ENCODE data around the gene KANSL1. TPM values are rescaled to one million over a fixed set of nuclear protein-coding genes. Genes with fewer than 3 reads are reported as not detected.
"Not testable (repeated sequence)": the region's sequence is repeated elsewhere in the genome, so short reads cannot be mapped to it uniquely, and the experiment has no call there.

The KANSL1 gene
- total RNA-seq, 1 donor from 2014 or later = 106 TPM

DNA sequence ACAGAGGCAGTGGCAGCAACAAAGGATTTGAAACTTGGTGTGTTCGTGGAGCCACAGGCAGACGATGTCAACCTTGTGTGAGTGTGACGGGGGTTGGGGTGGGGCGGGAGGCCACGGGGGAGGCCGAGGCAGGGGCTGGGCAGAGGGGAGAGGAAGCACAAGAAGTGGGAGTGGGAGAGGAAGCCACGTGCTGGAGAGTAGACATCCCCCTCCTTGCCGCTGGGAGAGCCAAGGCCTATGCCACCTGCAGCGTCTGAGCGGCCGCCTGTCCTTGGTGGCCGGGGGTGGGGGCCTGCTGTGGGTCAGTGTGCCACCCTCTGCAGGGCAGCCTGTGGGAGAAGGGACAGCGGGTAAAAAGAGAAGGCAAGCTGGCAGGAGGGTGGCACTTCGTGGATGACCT, 168.6 kb downstream of the KANSL1 start:
- DNase-seq (ENCODE audit: low read depth) (no peak), FAIRE-seq (no peak)
- TF ChIP-seq, protein P1, sequence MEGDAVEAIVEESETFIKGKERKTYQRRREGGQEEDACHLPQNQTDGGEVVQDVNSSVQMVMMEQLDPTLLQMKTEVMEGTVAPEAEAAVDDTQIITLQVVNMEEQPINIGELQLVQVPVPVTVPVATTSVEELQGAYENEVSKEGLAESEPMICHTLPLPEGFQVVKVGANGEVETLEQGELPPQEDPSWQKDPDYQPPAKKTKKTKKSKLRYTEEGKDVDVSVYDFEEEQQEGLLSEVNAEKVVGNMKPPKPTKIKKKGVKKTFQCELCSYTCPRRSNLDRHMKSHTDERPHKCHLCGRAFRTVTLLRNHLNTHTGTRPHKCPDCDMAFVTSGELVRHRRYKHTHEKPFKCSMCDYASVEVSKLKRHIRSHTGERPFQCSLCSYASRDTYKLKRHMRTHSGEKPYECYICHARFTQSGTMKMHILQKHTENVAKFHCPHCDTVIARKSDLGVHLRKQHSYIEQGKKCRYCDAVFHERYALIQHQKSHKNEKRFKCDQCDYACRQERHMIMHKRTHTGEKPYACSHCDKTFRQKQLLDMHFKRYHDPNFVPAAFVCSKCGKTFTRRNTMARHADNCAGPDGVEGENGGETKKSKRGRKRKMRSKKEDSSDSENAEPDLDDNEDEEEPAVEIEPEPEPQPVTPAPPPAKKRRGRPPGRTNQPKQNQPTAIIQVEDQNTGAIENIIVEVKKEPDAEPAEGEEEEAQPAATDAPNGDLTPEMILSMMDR (IDR thresholded peaks at IDR 0.05; ENCODE audit: insufficient read depth, low read length, severe bottlenecking) = no peak
- no peak overlapping the region for H3K4me3 ChIP-seq (ENCODE audit: low read depth, low read length)
- H3K27me3 ChIP-seq (ENCODE audit: control insufficient read depth, insufficient read depth, low read length) = no peaks in the 10 kb centered on the region
- no peaks in the 10 kb centered on the region for H3K36me3 ChIP-seq (ENCODE audit: control insufficient read depth, insufficient read depth, low read length)

DNA sequence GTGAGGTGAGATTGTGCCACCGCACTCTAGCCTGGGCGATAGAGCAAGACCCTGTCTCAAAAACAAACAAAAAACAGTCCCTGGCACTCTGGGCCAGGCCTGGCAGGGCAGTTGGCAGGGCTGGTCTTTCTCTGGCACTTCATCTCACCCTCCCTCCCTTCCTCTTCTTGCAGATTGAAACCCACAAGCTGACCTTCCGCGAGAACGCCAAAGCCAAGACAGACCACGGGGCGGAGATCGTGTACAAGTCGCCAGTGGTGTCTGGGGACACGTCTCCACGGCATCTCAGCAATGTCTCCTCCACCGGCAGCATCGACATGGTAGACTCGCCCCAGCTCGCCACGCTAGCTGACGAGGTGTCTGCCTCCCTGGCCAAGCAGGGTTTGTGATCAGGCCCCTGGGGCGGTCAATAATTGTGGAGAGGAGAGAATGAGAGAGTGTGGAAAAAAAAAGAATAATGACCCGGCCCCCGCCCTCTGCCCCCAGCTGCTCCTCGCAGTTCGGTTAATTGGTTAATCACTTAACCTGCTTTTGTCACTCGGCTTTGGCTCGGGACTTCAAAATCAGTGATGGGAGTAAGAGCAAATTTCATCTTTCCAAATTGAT, 169.3 kb downstream of the KANSL1 start:
- DNase-seq (ENCODE audit: low read depth) = no peak

DNA sequence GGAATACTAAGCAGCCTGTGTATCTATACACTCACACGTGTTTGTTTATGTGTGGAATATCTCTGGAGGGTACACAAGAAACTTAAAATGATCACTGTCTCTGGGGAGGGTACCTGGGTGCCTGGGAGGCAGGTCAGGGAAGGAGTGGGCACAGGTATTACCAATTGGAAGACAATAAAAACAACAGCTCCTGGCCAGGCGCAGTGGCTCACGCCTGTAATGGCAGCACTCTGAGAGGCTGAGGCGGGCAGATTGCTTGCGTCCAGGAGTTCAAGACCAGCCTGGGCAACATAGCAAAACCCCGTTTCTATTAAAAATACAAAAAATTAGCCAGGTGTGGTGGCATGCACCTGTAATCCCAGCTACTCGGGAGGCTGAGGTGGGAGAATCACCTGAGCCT, 169.9 kb downstream of the KANSL1 start:
- not testable (repeated sequence) for DNase-seq (ENCODE audit: low read depth); H3K36me3 ChIP-seq (ENCODE audit: control insufficient read depth, insufficient read depth, low read length); H3K27me3 ChIP-seq (ENCODE audit: control insufficient read depth, insufficient read depth, low read length); H3K4me3 ChIP-seq (ENCODE audit: low read depth, low read length); FAIRE-seq

More for the DNA sequence above, 169.3 kb downstream of the KANSL1 start:
- Histone ChIP-seq H3K27me3 (ENCODE audit: control insufficient read depth, insufficient read depth, low read length) (no peaks in the 10 kb centered on the region), H3K36me3 (ENCODE audit: control insufficient read depth, insufficient read depth, low read length) (no peaks in the 10 kb centered on the region), H3K4me3 (ENCODE audit: low read depth, low read length) (no peak overlapping the region)
- FAIRE-seq = no peak
- TF ChIP-seq, protein P1 (IDR thresholded peaks at IDR 0.05; ENCODE audit: insufficient read depth, low read length, severe bottlenecking) = no peak

DNA sequence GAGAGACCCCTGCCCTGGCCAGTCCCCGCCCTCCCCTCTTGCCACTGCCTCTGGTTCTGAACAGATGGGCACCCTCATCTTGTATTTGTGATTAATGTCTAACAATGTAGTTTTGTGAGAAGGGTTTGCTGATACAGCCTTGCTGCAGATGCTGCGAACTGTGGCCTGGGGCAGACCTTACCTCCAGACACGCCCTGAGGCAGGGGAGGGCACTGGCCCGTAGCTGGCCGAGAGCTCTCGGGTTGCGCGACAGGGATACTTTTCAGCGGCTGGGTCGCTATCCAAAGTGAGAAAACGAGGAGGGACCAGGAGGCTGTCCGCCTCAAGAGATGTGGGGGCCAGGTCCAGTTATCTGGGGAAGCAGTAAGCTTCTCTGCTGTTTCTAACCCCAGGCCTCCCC, 172.2 kb downstream of the KANSL1 start:
- DNase-seq (ENCODE audit: low read depth) = no peak
- no peak for FAIRE-seq
- Histone ChIP-seq H3K36me3 (ENCODE audit: control insufficient read depth, insufficient read depth, low read length) (no peaks in the 10 kb centered on the region), H3K4me3 (ENCODE audit: low read depth, low read length) (no peak overlapping the region), H3K27me3 (ENCODE audit: control insufficient read depth, insufficient read depth, low read length) (no peaks in the 10 kb centered on the region)
- TF ChIP-seq, protein P1 (IDR thresholded peaks at IDR 0.05; ENCODE audit: insufficient read depth, low read length, severe bottlenecking) = no peak

DNA sequence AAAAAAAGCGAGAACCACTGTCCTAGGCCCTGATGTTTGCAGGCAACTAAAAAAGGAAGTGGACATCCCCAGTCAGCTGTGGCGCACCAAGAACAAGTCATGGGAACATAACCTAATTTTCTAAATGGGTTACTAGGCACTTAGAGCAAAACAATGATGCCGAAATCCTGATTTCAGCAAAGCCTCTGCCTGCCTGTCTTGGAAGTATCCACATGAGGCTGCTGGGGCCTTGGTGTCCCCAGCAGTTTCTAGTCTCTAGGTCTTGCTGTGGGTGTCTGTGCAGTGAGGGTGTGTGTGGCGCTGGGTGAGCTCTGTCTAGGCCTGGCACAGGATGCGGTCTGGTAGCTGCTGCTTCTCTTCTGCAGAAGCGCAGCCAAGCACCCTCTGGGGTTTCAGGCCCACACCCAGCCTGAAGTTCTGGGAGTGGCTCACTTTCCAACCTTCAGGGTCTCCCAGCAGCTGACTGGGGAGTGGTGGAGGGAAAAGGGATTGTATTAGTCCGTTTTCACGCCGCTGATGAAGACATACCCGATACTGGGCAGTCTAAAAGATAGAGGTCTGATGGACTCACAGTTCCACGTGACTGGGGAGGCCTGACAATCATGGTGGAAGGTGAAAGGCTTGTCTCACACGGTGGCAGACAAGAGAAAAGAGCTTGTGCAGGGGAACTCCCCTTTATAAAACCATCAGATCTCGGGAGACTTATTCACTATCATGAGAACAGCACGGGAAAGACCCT, 173.0 kb downstream of the KANSL1 start:
- no peak for FAIRE-seq
- Histone ChIP-seq H3K36me3 (ENCODE audit: control insufficient read depth, insufficient read depth, low read length) (no peaks in the 10 kb centered on the region), H3K4me3 (ENCODE audit: low read depth, low read length) (no peak overlapping the region), H3K27me3 (ENCODE audit: control insufficient read depth, insufficient read depth, low read length) (no peaks in the 10 kb centered on the region)
- TF ChIP-seq, protein P1 (IDR thresholded peaks at IDR 0.05; ENCODE audit: insufficient read depth, low read length, severe bottlenecking) = no peak
- no peak for DNase-seq (ENCODE audit: low read depth)

DNA sequence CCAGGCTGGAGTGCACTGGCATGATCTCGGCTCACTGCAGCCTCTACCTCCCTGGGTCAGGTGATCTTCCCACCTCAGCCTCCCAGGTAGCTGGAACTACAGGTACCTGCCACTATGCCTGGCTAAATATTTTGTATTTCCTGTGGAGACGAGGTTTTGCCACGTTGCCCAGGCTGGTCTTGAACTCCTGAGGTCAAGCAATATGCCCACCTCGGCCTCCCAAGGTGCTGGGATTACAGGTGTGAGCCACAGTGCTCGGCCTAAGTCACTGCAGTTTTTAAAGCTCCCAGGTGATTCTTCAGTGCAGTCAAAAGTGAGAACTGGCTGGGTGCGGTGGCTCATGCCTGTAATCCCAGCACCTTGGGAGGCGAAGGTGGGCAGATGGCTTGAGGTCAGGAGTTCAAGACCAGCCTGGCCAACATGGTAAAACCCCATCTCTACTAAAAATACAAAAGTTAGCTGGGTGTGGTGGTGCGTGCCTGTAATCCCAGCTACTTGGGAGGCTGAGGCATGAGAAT, 173.8 kb downstream of the KANSL1 start:
- H3K27me3 ChIP-seq (ENCODE audit: control insufficient read depth, insufficient read depth, low read length); H3K4me3 ChIP-seq (ENCODE audit: low read depth, low read length); FAIRE-seq; DNase-seq (ENCODE audit: low read depth); H3K36me3 ChIP-seq (ENCODE audit: control insufficient read depth, insufficient read depth, low read length): not testable (repeated sequence)
